GF-D8 (cell line): Measurements from ENCODE around the gene TMEM17.
"Not testable (repeated sequence)": the region's sequence is repeated elsewhere in the genome, so short reads cannot be mapped to it uniquely, and the experiment has no call there.

ENCODE experiments used
- DNase-seq: peaks from one replicate; lab custom pipeline; 2025; lab: John Stamatoyannopoulos, UW

Gene TMEM17, protein sequence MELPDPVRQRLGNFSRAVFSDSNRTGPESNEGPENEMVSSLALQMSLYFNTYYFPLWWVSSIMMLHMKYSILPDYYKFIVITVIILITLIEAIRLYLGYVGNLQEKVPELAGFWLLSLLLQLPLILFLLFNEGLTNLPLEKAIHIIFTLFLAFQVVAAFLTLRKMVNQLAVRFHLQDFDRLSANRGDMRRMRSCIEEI

DNA sequence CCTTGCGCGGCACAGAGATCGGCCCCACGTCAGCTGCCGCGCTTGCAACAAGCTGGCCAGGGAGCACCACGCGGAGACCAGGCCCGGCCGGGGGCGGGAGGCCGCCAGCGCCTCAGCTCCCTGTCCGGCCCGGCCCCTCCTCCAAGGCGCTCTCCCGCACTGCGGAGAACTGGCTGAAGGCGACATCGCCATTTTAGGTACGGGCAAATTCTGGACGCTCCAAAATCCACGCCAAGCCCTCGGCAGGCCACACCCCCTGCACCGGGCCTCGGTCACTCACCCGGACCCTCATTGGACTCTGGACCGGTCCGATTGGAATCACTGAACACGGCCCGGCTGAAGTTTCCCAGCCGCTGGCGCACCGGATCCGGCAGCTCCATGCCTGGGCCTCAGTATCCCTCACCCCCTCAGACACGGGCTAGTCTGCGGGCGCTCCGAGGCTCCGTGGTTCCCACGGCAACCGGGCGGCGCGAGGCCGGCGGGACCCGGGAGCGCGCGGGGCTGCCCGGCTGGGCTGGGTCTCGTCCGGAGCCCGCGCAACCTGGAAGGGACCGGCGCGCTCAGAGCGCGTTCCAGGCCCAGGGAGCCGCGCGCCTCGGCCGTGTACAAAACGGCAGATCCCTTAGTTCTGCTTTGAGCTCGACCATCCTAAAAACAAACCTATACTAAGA, at the start of gene TMEM17:
TSS of gene TMEM17 (minus strand) at position 446 of the 671 bp plus-strand sequence. CDS start at position 380, 66 bp downstream.
- DNase-seq = peak; percentile 73

DNA sequence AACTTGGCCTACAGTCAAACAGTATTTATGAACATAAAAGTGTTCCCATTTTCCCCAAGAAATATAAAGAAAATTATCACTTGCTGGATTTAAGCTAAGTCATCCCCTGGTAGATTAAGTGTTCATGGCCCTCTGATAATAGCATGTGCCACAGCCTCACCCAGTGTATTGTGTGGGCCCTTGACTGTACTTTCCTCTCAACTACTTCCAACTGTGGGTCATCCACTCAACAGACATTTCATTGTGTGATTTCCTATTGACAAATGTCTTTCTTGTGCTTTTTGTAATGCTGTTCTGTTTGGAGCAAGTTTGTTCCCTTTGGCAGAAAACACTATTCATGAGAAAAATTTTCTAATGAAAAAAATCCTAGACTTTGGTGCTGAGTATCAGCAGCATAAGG, 48.4 kb upstream of the TMEM17 start:
- no peak for DNase-seq

DNA sequence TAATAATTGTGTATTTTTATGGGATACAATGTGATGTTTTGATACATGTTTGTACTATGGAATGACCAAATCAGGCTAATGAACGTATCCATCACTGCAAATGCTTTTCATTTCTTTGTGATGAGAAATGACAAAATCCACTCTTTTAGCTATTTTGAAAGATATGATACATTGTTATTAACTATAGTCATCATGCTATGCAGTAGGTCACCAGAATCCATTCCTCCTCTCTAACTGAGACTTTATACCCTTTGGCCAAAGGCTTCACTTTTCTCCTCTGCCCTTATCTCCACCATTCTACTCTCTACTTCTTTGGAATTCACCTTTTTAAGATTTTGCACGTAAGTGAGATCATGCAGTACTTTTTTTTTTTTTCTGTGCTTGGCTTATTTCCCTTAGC, 44.5 kb upstream of the TMEM17 start:
- DNase-seq = no peak

DNA sequence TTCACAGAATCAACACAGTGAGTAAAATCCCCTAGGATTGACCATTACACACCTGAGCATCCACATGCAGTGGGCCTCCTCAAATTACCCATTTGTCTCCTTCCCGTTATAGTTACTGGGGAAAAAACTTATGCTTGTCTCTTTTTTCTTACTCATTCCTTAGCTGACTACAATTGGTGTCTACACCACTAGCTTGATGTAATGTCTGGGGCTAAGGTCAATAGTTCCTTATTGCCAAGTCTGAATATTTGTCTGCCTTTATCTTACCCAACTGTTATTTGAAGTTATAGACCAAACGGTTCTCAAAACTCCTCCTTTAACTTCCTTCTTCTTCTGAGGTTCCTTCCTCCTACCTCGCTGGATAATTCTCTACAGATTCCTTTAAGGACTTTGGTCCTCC, 41.9 kb upstream of the TMEM17 start:
- DNase-seq = no peak

DNA sequence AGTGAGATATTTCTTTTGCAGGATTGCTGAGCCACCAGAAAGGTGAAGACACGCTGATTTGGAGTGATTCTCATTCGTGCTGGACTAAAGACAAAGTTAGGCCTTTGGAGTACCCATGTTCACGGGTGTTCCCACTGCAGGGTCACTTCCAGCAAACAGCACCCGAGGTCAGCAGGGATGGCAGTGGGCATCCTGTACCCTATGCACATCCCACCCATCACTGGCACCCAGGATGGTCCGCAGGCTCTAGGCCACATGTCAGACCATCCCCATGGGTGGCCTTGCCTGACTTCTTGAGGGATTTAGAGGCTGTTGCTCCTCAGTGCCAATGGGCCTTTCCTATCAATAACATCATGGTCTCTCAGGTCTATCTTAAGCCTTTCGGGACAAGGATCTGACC, 39.3 kb upstream of the TMEM17 start:
- DNase-seq = no peak

DNA sequence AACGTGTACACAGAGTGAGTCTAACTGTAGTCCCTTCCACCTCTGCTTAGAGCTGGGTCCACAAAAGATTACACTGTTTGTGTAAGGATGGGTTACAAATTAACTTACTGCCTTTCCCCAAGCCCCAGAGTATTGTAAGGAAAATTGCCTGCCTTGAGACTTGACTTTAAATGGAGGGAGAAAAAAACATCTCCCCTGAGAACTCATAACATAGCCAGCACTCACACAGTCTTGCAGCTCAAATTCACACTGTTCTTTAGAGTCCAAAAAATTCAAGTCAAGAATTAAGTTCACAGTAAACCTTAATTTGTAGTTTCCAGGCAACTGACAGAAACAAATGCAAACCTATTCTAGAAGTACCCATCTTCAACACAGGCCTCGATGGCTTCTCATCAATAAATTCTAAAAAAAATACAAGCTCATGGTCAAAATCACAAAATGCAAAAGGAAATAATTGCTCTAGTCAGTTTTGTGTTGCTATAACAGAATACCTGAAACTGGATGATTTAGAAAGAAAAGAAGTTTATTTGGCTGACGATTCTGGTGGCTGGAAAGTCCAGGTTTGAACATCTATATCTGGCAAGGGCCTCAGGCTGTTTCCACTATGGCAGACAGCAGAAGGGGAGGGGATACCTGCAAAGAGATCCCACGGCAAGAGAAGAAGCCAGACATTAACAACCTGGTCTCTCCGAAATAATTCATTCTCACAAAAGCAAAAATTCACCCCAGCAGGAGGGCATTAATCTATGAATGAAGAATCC, 34.6 kb upstream of the TMEM17 start:
- DNase-seq = no peak

DNA sequence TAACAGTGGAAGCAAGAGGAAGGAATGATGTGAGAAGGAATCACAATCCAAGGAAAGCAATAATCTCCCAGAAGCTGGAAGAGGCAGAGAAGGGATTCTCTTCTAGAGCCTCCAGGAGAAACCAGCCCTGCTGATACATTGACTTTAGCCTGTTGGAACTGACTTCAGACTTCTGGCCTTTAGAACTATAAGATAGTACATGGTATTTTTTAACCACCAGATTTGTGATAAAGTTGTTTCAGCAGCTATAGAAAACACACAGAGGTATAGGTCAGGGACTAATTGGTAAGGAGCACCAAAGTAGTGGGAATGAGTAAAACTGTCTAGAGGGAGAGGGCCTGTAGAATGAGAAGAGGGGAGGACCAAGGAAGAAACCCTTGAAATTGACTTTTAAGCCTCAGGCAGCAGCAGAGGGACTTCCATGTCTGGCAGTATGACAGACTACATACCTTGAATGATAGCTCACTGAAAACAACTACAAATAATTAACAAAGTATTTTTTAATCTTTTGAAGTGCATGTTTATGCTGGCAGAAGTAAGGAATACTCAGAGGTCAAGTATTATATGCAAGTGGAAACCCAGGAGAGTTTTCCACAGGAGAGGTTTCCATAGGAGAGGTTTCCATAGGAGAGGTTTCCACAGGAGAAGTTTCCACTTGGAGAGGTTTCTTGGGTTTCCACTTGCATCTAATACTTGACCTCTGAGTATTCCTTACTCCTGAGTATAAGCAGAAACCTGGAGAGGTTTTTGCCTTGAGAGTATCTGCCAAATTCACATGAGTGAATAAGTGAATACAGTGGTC, 33.8 kb upstream of the TMEM17 start:
- no peak for DNase-seq

DNA sequence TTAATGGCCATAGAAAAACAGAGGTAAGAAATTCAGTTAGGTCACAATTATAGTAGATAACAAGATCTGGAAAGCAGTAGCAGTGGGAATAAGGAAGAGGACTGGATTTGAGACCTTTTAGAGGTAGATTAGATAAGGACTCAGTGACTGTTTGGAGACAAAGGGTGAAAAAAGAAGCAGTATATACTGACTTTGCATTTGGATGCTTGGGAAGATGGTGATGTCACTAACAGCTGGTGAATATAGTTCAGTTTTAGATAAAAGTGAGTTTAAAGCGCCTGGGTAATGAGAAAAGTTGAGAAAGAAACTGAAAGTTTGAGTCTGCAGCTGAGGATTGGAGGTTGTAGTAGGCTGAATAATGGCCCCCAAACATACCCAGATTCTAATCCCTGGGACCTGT, 32.8 kb upstream of the TMEM17 start:
- DNase-seq = no peak

DNA sequence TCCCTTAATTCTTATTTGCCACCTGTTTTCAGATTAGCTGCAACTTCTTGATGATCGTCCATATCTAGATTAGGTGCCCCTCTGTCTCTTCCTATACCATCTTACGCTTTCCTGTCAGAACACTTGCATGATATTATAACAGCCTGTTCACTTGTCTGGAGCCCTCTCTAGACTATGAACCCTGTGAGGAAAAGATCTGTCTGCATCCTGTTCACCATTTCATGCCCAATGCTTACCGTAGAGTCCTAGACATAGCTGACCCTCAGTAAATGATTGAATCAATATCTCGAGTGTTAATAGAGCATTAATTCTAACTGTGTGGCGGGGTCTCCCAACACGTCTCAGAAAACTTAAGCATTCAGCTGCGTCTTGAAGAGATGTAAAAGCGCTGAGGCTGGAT, 31.8 kb upstream of the TMEM17 start:
- DNase-seq = no peak

DNA sequence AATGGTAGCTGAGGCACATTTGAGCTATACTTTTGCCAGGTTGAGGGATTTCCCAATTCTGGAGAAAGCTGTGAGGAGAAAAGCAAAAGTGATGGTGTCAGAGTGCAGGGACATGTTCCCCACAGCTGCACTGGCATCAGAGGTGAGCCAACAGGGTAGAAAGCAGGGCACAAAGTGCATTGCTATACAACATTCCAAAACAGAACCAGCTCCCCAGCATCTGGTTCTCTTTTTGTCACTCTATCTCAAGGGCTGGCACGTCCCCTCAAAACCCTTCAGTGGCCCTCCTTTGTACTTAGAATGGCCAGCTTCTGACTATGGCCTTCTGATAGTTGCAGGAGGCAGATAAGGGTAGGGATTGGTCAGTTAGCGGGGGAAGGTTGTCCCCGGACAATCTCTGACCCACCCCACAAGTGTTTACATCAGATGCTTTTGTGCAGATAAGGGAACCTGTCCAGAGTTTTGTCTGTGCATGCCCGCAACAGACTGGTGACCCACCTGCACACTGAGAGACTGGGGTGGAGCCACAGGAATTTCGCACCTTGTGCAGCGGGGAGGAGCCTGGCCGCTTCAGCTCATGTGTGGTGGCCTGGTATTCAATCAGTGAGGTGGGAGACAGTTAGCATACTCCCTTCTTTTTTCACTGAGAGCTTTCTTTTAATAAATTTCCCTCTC, 31.0 kb upstream of the TMEM17 start:
- DNase-seq = no peak

DNA sequence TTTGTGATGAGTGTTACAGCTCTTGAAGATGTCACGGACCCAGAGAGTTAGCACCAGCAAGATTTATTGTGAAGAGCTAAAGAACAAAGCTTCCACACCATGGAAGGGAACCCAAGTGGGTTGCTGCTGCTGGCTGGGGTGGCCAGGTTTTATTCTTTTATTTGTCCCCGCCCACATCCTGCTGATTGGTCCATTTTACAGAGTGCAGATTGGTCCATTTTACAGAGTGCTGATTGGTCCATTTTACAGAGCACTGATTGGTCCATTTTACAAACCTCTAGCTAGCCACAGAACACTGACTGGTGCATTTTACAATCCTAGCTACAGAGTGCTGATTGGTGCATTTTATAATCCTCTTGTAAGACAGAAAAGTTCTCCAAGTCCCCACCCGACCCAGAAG, 29.5 kb upstream of the TMEM17 start:
- DNase-seq = not testable (repeated sequence)

DNA sequence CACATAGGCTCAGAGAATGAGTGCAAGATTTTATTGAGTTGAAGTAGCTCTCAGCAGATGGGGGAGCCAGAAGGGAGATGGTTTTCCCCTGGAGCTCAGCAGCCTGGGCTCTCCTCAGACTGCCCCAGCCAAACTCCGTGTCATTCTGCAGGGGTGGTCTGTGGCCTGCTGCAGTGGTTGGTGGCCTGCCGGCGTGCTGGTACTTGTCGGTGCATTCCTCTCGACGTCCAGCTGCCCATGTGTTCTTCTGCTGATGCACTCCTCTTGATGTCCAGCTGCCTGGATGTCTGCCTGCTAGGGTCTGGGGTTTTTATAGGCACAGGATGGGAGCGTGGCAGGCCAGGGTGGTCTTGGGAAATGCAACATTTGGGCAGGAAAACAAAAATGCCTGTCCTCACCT, 25.6 kb upstream of the TMEM17 start:
- DNase-seq = no peak

DNA sequence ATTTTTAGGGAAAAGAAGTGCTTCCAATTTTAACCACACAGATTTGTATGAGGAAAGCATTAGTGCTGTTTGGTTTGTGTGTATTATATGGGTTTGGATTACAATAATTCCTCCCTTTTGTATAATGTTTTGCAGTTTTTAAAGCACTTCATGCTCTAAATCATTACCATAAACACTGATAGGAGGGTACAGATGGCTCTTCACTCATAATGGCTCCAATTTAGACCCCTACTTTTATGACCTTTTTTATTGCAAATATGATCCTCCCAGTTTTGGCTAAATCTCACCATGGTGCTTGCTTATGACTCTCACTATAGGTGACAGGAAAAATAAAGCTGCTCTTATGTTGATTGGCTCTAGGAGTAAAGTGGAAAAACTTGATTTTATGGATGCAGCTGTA, 23.8 kb upstream of the TMEM17 start:
- no peak for DNase-seq

DNA sequence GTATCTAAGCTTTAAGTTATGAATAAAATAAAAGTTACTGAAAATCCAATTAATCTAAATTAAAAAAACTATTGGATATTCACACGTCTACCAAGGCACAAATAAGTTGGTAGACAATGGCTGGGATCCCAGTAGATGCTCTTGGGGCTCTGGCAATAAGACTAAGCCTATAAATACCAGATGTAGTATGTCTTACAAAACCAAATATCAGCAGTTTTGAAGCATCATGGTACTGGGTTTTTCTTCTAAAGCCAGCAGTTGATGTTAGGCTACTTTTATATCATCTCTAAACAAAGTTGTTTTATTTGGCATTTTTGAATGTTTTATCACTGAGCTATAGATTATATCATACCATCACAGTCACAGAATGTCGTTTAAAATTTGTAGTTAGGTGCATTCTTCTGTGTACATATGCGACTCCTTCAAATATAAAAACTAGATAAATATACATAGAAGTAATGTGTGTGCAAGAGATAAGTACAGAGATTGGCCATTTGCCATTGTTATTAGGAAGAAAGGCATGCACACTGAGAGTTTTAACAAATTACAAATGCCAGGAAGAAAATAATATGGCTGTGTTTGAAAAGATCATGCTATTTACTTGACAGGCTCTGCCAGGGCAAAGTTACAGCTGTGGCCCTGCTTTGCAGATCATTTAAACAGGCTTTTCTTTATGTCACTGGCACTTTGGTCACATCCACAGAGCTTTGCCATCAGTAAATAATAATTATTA, 21.6 kb upstream of the TMEM17 start:
- DNase-seq = no peak

DNA sequence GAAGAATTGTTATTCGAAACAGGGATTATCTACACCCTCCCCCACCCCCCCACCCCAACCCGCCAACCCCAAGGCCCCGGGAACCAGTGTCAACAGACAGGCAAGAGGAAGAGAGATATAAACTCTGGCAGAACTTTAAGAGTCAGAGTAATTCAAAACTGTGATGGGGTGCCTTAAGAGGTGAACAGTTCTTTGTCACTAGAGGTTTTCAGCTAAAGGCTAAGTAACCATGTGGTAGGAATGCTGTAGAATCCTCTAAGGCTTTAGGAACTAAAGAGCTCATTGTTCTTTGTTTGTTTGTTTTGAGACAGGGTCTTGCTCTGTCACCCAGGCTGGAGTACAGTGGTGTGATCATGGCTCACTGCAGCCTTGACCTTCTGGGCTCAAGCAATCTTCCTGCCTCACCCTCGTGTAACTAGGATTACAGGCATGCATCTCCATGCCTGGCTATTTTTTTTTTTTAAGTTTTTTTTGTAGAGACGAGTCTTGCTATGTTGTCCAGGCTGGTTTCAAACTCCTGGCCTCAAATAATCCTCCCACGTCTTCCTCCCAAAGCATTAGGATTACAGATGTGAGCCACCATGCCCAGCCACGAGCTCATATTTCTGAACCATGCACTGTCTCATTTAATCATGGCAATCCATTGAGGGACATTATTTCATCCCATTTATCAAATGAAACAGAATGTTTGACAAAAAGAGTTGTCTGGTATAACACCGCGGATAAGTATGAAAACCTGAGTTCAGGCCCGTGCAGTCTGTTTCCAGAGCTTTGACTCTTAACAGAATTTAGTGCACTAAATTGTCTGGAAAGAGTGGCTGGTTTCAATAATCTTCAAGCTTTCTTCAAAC, 20.8 kb upstream of the TMEM17 start:
- no peak for DNase-seq

DNA sequence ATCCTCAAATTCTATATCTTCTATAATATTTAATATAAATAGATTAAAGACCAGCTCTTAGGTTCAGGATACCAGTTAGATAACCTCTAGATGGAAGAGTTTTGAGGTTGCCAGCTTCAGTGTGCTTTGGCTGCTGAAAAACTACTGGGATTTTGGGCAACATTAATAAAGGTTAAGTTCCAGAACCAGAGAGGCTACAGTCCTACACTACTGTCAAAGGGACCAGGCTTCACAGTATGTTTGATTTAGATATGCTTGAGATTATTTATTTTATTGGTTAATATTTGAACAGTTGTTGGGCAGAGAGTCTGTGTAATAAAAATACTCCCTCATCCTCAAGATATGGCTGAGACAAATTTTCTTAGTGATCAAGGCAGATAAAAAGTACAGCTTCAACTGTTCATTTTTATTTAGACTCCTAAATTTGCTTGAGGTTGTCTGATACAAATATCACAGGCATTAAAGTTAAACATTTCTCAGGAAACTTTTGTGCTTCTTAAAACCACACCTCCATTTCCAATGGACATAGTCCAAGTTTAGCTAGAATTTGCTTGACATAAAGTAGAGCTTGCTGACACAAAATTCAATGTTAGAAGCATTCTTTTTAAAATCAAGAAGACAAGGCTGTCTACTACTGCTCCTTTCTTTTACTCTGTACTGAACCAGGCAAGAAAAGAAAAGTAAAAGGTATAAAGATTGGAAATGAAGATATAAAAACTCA, 19.7 kb upstream of the TMEM17 start:
- DNase-seq = no peak

DNA sequence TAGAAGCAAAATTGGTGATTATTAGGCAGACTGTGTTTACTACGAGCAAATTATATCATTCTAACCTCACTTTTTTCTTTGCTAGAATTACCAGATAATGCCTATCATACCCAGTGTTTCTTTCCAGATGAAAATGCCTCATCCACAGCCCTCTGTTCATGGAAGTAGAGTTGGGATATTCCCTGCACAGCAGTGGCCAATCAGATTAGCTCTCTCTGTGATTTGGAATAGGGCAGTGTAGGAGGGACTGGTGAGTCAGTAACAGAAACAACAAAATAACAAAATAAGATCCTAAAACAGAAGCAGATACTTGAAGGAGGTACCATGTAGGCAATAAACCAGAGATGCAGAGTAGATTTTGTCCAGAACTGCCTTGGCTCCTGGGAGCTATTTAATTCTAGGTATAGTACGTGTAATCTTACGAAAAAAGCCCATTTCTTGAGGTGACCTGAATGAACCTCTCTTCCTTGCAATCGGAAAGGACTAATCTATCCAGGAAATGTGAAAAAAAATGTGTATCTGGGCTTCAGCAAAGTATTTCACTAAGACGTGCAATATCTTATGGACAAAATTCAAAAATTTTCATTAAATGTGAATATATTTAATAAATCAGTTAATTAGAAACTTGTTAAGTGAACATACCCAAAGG, 18.4 kb upstream of the TMEM17 start:
- DNase-seq = no peak

DNA sequence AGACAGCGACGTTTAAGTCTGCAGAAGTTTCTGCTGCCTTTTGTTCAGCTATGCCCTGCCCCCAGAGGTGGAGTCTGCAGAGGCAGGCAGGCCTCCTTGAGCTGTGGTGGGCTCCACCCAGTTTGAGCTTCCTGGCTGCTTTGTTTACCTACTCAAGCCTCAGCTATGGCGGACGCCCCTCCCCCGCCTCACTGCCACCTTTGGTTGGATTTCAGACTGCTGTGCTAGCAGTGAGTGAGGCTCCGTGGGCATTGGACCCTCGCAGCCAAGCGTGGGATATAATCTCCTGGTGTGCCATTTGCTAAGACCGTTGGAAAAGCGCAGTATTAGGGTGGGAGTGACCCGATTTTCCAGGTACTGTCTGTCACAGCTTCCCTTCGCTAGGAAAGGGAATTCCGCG, 15.1 kb upstream of the TMEM17 start:
- not testable (repeated sequence) for DNase-seq

DNA sequence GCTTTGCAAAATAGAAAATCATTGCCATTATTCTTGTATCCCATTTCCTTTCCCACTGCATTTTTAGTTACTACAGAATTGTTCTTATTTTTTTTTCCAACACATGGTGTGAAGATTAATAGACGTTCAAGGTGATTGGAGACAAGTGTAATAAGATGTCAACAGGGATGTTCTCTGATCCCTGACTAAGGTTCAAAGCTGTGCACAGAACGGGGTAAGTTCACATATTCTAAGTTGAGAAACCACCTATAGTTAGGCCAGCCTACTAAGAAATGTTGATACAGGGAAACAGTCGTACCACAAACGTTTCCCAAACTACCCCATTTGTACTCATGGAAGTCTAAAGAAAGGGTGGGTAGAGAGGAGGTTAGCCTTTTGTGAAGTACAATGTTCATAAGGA, 6.4 kb upstream of the TMEM17 start:
- DNase-seq = no peak
